Testis (tissue), 3 donors: ENCODE measurements around the gene MAPRE2. TPM values are rescaled to one million over a fixed set of nuclear protein-coding genes. Genes with fewer than 3 reads are reported as not detected.

Experiments
- DNase-seq: peaks from one replicate; pipeline ENCODE4 v3.0.0-alpha.2; 2019
- H3K27ac ChIP-seq, 2 donors: fragments of 200-600 bp; sonication (generic); one replicate each; pipeline ENCODE4 v1.5.1; 2019
- H3K27me3 ChIP-seq: fragments of 200-600 bp; sonication (generic); one replicate; pipeline ENCODE4 v1.5.1; 2019
- H3K36me3 ChIP-seq: fragments of 200-600 bp; sonication (generic); one replicate; pipeline ENCODE4 v1.5.1; 2017; ENCODE audit warnings: low read depth; ENCODE audit errors: missing control alignments
- H3K4me1 ChIP-seq: fragments of 200-600 bp; sonication (generic); one replicate; pipeline ENCODE4 v1.5.1; 2019
- H3K4me3 ChIP-seq, 2 donors: fragments of 200-600 bp; sonication (generic); one replicate each; pipeline ENCODE4 v1.5.1; 2017 to 2019
- H3K9me3 ChIP-seq: fragments of 200-600 bp; sonication (generic); one replicate; pipeline ENCODE4 v1.5.1; 2017
- POLR2A ChIP-seq: fragments of 450-650 bp; IDR thresholded peaks from one replicate; pipeline ENCODE4 v1.6.1; 2017; ENCODE audit warnings: antibody characterized with exemption, mild to moderate bottlenecking, moderate library complexity
- WGBS, 2 donors: methylation state at CpG; one replicate each; pipeline ENCODE4 v1.1.5; 2018; 5-methylcytosine and 5-hydroxymethylcytosine counted together
- intact Hi-C: fragments of 100-400 bp; cut with DNase I; formaldehyde crosslinking; loops from one replicate; pipeline ENCODE4 v1.15.1; 2023; ENCODE audit warnings: low total_unique reads
- polyA plus RNA-seq: library from polyadenylated mRNA; stranded (reverse); fragments of 350-450 nt; fragmentation: Illumina TruSeq; extraction: RNeasy Lipid Tissue Mini Kit (QIAGEN cat#74804); gene quantifications from one replicate; pipeline ENCODE4 v1.2.3, GENCODE V29; 2014; ENCODE audit warnings: low read depth, low replicate concordance; ENCODE audit not compliant: insufficient read depth
- total RNA-seq, 2 donors: library from RNA; depleted of rRNA; stranded (reverse); fragments of >200 nt; gene quantifications; one replicate each; pipeline ENCODE4 v1.2.3, GENCODE V29; 2016
- TF ChIP-seq, protein P1 (sequence below), 3 experiments: fragments of 450-650 bp in 2 of 3; fragments of 200-600 bp in 1 of 3; sonication (generic) in 1 of 3; IDR thresholded peaks; one replicate each; pipeline ENCODE4 v1.5.1; 2016 to 2019; ENCODE audit warnings: antibody characterized with exemption in 3 of 3, mild to moderate bottlenecking in 2 of 3, moderate library complexity in 1 of 3

MAPRE2 gene
- total and polyA plus RNA-seq, 3 donors from 2014 or later: 14.8 to 17.2 (median 15.2) TPM

DNA sequence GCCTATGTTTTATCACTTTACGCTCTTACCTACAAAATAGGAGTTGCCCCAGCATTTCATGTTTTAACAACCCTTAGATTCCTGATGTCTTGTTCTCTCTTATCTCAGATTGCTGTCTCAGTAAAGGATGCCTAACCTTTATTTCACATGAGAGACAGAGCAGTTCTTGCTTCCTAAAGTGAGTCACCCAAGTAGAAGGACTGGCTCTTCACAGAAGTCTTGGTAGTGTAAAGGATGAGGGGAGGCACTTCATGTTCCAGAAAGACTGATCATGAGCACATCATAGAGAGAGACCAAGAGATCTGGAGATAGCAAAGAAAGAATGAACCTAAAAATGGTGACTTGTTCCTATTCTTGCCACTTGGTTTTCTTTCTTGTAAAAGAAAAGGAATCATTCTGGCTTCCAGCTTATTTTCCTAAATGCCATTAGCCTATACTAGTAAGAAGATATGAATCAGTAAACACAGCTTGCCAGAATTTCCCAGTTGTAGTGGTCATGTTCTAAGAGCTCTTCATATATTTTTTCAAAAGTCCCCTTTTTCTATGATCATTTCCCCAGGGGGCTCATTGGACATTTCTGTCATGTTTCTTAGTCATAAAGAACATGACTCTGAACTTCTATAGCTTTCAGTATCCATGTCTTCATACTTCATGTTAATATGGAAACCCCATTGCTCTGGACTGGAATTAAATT lies 54.9 kb downstream of the MAPRE2 start:
- Histone ChIP-seq H3K27me3 (no peaks in the 10 kb centered on the region), H3K36me3 (no peaks in the 10 kb centered on the region), H3K4me3 (no peak overlapping the region), H3K4me1 (no peaks in the 10 kb centered on the region), H3K9me3 (no peaks in the 10 kb centered on the region), H3K27ac (no peak overlapping the region)
- no peak for DNase-seq
- intact Hi-C loops: no loop called here
- TF ChIP-seq POLR2A: no peak
- TF ChIP-seq, protein P1, sequence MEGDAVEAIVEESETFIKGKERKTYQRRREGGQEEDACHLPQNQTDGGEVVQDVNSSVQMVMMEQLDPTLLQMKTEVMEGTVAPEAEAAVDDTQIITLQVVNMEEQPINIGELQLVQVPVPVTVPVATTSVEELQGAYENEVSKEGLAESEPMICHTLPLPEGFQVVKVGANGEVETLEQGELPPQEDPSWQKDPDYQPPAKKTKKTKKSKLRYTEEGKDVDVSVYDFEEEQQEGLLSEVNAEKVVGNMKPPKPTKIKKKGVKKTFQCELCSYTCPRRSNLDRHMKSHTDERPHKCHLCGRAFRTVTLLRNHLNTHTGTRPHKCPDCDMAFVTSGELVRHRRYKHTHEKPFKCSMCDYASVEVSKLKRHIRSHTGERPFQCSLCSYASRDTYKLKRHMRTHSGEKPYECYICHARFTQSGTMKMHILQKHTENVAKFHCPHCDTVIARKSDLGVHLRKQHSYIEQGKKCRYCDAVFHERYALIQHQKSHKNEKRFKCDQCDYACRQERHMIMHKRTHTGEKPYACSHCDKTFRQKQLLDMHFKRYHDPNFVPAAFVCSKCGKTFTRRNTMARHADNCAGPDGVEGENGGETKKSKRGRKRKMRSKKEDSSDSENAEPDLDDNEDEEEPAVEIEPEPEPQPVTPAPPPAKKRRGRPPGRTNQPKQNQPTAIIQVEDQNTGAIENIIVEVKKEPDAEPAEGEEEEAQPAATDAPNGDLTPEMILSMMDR (IDR thresholded peaks at IDR 0.05): no peak
- WGBS, 2 donors: 100% methylated on average over 1 of the region's 1 CpG

DNA sequence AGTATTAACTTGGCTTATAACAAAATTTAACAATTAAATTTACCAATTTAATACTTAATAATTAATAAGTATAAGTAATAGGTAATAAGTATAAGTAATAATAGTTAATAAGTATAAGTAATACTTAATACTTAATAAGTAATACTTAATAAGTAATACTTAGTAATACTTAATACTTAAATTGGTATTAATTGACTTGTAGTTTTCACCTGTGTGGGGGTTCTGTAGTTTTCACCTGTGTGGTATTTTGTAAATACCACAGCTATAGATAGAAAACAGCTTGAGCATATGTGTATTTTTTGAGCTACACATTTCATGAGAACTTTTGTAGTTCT lies 55.4 kb downstream of the MAPRE2 start:
- DNase-seq: no peak
- Histone ChIP-seq H3K36me3 (no peaks in the 10 kb centered on the region), H3K27me3 (no peaks in the 10 kb centered on the region), H3K4me1 (no peaks in the 10 kb centered on the region), H3K9me3 (no peaks in the 10 kb centered on the region), H3K4me3 (no peak overlapping the region), H3K27ac (no peak overlapping the region)
- TF ChIP-seq, protein P1 (IDR thresholded peaks at IDR 0.05): no peak
- no peak for TF ChIP-seq POLR2A
- intact Hi-C loops: no loop called here

DNA sequence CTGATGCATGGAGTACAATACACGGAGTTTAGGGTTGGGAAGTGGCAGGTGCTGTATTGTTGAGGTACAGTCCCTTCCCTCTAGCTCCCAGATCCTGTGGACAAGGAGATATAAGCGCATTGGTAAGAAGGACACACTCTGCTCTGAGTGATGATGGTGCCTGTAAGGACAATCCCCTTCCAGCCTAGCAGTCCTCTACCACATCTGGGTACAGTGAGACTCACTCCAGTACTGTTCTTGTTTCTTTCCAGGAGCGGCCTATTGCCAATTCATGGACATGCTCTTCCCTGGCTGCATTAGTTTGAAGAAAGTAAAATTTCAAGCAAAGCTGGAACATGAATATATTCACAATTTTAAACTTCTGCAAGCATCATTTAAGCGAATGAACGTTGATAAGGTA lies 56.0 kb downstream of the MAPRE2 start:
- no peaks in the 10 kb centered on the region for H3K4me1 ChIP-seq
- DNase-seq: no peak
- intact Hi-C loops: no loop called here
- 88% methylated on average over 5 of the region's 5 CpGs for WGBS, 2 donors
- no peaks in the 10 kb centered on the region for H3K27me3 ChIP-seq
- H3K4me3 ChIP-seq: no peak overlapping the region
- H3K36me3 ChIP-seq: no peaks in the 10 kb centered on the region
- H3K27ac ChIP-seq: no peak overlapping the region
- H3K9me3 ChIP-seq: no peaks in the 10 kb centered on the region
- TF ChIP-seq POLR2A: no peak
- TF ChIP-seq, protein P1 (IDR thresholded peaks at IDR 0.05): no peak

DNA sequence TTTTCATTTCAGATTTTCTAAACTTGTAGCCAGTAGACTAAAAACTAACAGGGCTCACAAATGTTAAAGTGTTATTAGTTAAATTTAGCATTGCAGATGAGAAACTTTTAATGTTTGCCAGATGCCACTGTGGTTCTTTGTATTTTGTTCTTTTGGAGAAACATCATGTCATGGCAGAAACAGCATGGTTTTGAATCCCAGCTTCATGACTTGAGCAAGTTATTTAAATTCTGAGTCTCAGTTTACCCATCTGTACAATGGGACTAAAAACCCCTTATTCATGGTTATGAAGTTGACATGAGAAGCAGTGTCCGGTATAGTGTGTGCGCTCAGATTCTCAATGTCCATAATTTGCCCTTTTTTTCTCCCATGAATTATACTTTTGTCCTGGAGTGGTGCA lies 56.5 kb downstream of the MAPRE2 start:
- Histone ChIP-seq H3K36me3 (no peaks in the 10 kb centered on the region), H3K27ac (no peak overlapping the region), H3K4me3 (no peak overlapping the region), H3K27me3 (no peaks in the 10 kb centered on the region), H3K4me1 (no peaks in the 10 kb centered on the region), H3K9me3 (no peaks in the 10 kb centered on the region)
- no peak for DNase-seq
- no peak for TF ChIP-seq POLR2A
- TF ChIP-seq, protein P1 (IDR thresholded peaks at IDR 0.05): no peak
- intact Hi-C loops: no loop called here
- WGBS, 2 donors: 91 to 95% methylated on average over 2 of the region's 2 CpGs

DNA sequence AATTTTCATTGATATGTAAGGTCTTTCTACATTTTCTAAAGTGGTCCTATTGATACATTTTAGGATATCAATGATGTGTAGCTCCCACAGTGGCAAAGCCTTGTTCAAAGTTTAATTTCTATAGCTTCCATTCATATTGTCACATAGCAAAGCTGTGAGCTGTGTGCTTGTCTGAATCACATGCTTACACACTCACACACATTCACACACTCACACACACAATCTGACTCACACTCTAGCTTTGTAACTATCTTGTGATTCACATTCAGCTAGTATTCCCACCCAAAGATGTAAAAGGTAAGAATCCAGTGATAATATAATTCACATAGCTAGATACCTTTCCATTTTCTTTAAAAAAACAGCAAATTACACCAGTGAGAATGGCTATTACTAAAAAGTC lies 58.7 kb downstream of the MAPRE2 start:
- intact Hi-C loops: no loop called here
- no peak for DNase-seq
- Histone ChIP-seq H3K4me3 (no peak overlapping the region), H3K4me1 (peaks cover 4% of the 10 kb centered on the region), H3K27me3 (no peaks in the 10 kb centered on the region), H3K9me3 (no peaks in the 10 kb centered on the region), H3K36me3 (no peaks in the 10 kb centered on the region), H3K27ac (no peak overlapping the region)
- TF ChIP-seq POLR2A: no peak
- TF ChIP-seq, protein P1 (IDR thresholded peaks at IDR 0.05): no peak
